Testis (tissue), 3 donors: ENCODE data around the gene MAIP1. TPM values are rescaled to one million over a fixed set of nuclear protein-coding genes. Genes with fewer than 3 reads are reported as not detected.
A peak's percentile ranks its signal among the peaks of the same experiment; 100 is the strongest.

Source experiments
- DNase-seq: peaks from one replicate; pipeline ENCODE4 v3.0.0-alpha.2; 2019
- H3K27ac ChIP-seq, 2 donors: fragments of 200-600 bp; sonication (generic); one replicate each; pipeline ENCODE4 v1.5.1; 2019
- H3K27me3 ChIP-seq: fragments of 200-600 bp; sonication (generic); one replicate; pipeline ENCODE4 v1.5.1; 2019
- H3K36me3 ChIP-seq: fragments of 200-600 bp; sonication (generic); one replicate; pipeline ENCODE4 v1.5.1; 2017; ENCODE audit warnings: low read depth; ENCODE audit errors: missing control alignments
- H3K4me1 ChIP-seq: fragments of 200-600 bp; sonication (generic); one replicate; pipeline ENCODE4 v1.5.1; 2019
- H3K4me3 ChIP-seq, 2 donors: fragments of 200-600 bp; sonication (generic); one replicate each; pipeline ENCODE4 v1.5.1; 2017 to 2019
- H3K9me3 ChIP-seq: fragments of 200-600 bp; sonication (generic); one replicate; pipeline ENCODE4 v1.5.1; 2017
- CTCF ChIP-seq, 3 experiments: fragments of 450-650 bp in 2 of 3; fragments of 200-600 bp in 1 of 3; sonication (generic) in 1 of 3; IDR thresholded peaks; one replicate each; pipeline ENCODE4 v1.5.1; 2016 to 2019; ENCODE audit warnings: antibody characterized with exemption in 3 of 3, mild to moderate bottlenecking in 2 of 3, moderate library complexity in 1 of 3
- POLR2A ChIP-seq: fragments of 450-650 bp; IDR thresholded peaks from one replicate; pipeline ENCODE4 v1.6.1; 2017; ENCODE audit warnings: antibody characterized with exemption, mild to moderate bottlenecking, moderate library complexity
- WGBS, 2 donors: methylation state at CpG; one replicate each; pipeline ENCODE4 v1.1.5; 2018; 5-methylcytosine and 5-hydroxymethylcytosine counted together
- intact Hi-C: fragments of 100-400 bp; cut with DNase I; formaldehyde crosslinking; loops from one replicate; pipeline ENCODE4 v1.15.1; 2023; ENCODE audit warnings: low total_unique reads
- polyA plus RNA-seq: library from polyadenylated mRNA; stranded (reverse); fragments of 350-450 nt; fragmentation: Illumina TruSeq; extraction: RNeasy Lipid Tissue Mini Kit (QIAGEN cat#74804); gene quantifications from one replicate; pipeline ENCODE4 v1.2.3, GENCODE V29; 2014; ENCODE audit warnings: low read depth, low replicate concordance; ENCODE audit not compliant: insufficient read depth
- total RNA-seq, 2 donors: library from RNA; depleted of rRNA; stranded (reverse); fragments of >200 nt; gene quantifications; one replicate each; pipeline ENCODE4 v1.2.3, GENCODE V29; 2016

The MAIP1 gene
- total and polyA plus RNA-seq, 3 donors from 2014 or later: 13.6 to 18.7 (median 16.6) TPM

- no peaks in the 10 kb centered on the region for H3K36me3 ChIP-seq
- WGBS, 2 donors: 95 to 96% methylated on average over 1 of the region's 1 CpG
Measured at GRCh38 chr2:199966976-199967375, 11.6 kb downstream of the MAIP1 start.

DNA sequence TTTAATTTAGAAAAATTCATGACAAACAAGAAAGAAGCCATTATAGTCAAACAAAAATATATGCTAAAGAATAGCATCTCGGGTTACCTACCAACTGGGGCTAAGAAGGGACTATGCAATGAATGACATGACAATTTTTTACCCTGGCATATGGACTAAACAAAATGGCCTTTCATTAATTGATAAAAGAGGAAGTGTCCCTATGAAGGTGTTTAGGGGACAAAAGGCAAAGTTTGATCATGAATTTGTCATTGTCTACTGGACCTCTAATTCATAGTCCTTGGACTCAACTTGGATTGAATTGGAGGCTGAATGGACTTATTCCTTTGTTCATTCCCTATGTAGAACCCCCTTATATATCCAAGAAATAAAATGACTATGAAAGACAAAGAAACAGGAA is 12.7 kb downstream of the MAIP1 start:
- intact Hi-C loops: no loop called here
- Histone ChIP-seq H3K9me3 (no peaks in the 10 kb centered on the region), H3K27ac (no peak overlapping the region), H3K36me3 (no peaks in the 10 kb centered on the region), H3K4me3 (no peak overlapping the region), H3K4me1 (no peaks in the 10 kb centered on the region), H3K27me3 (no peaks in the 10 kb centered on the region)
- no peak for TF ChIP-seq CTCF (IDR thresholded peaks at IDR 0.05)
- TF ChIP-seq POLR2A: no peak
- 89 to 100% methylated on average over 1 of the region's 1 CpG for WGBS, 2 donors
- DNase-seq: no peak

More at GRCh38 chr2:199966976-199967375, 11.6 kb downstream of the MAIP1 start:
- intact Hi-C loops: no loop called here
- no peaks in the 10 kb centered on the region for H3K4me1 ChIP-seq
- no peak for DNase-seq
- H3K4me3 ChIP-seq: no peak overlapping the region
- TF ChIP-seq POLR2A (no peak), CTCF (IDR thresholded peaks at IDR 0.05) (no peak)
- no peaks in the 10 kb centered on the region for H3K27me3 ChIP-seq
- H3K27ac ChIP-seq: no peak overlapping the region
- H3K9me3 ChIP-seq: no peaks in the 10 kb centered on the region

DNA sequence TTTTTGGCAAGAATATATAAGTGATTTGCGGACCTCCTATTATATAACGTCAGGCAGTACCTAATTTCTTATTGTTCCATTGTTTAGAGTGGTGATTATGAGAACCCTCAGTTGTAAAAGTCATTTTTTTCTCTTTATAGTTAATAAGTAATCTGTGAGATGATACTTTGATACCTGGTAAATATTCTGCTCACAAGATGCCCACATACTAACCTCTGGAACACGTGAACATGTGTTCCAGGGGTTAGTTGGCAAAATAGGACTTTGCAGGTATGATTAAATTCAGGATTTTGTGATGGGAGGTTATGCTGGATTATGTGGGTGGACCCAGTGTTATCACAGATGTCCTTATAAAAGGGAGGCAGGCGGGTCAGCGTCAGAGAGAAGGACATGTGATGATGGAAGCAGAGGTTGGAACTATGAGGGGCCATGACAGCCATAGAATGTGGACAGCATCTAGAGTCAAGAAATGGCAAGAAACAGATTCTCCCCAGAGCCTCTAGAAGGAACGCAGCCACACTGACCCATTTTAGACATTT is 16.8 kb downstream of the MAIP1 start:
- 83 to 90% methylated on average over 6 of the region's 6 CpGs for WGBS, 2 donors

GRCh38 chr2:199973703-199974102 is 18.3 kb downstream of the MAIP1 start:
- H3K36me3 ChIP-seq: no peaks in the 10 kb centered on the region
- H3K4me1 ChIP-seq: no peaks in the 10 kb centered on the region
- H3K27ac ChIP-seq: no peak overlapping the region
- peak; percentile 30 to 34 (median 31) for TF ChIP-seq CTCF (IDR thresholded peaks at IDR 0.05)
- no peak for TF ChIP-seq POLR2A
- intact Hi-C loops: no loop called here
- H3K4me3 ChIP-seq: no peak overlapping the region
- 28% methylated on average over 2 of the region's 2 CpGs for WGBS, 2 donors
- no peaks in the 10 kb centered on the region for H3K9me3 ChIP-seq
- no peaks in the 10 kb centered on the region for H3K27me3 ChIP-seq
- no peak for DNase-seq

More for the DNA sequence above, 16.8 kb downstream of the MAIP1 start:
- TF ChIP-seq POLR2A: no peak
- no peak for TF ChIP-seq CTCF (IDR thresholded peaks at IDR 0.05)
- Histone ChIP-seq H3K4me1 (no peaks in the 10 kb centered on the region), H3K27me3 (no peaks in the 10 kb centered on the region), H3K9me3 (no peaks in the 10 kb centered on the region), H3K36me3 (no peaks in the 10 kb centered on the region), H3K4me3 (no peak overlapping the region), H3K27ac (no peak overlapping the region)
- no peak for DNase-seq
- intact Hi-C loops: no loop called here

DNA sequence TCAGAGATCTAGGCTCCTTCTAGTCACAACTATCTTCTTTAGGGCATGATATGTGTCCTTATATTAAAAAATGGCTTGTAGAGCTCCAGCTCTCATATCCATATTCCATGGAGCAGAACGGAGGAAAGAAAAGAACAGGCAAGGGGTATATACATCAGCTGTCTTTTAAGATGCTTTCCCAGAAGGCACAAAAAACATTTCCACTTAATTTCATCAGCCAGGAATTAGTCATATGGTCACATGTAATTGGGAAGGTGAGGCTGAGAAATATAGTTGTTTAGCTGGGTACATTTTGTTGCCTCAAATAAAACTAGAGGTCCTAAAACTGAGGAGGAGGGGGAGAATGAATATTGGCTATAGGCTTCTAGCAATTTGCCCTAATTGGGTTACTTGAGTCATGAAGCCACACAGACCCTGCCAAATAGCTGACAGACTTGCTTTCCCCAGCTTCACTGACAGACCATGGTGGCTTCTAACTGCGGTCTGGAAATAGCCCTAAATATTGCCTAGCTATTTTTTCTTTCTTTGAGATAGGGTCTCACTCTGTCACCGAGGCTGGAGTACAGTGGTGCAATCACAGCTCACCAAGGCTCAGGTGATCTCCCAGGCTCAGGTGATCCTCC is 20.0 kb downstream of the MAIP1 start:
- no peak overlapping the region for H3K4me3 ChIP-seq
- intact Hi-C loops: no loop called here
- no peaks in the 10 kb centered on the region for H3K4me1 ChIP-seq
- no peak for TF ChIP-seq POLR2A
- no peak for TF ChIP-seq CTCF (IDR thresholded peaks at IDR 0.05)
- WGBS, 2 donors: 89 to 92% methylated on average over 3 of the region's 3 CpGs
- H3K27ac ChIP-seq: no peak overlapping the region
- no peaks in the 10 kb centered on the region for H3K9me3 ChIP-seq
- no peaks in the 10 kb centered on the region for H3K36me3 ChIP-seq
- no peaks in the 10 kb centered on the region for H3K27me3 ChIP-seq
- no peak for DNase-seq
